GM12892 (cell line): ENCODE results near the gene RPS6KA1.

ENCODE experiments used
- POLR2A ChIP-seq: IDR thresholded peaks from 2 replicates; pipeline ENCODE4 v1.6.1; 2011; ENCODE audit warnings: low read depth, low read length, control low read depth
- TAF1 ChIP-seq: IDR thresholded peaks from 2 replicates; pipeline ENCODE4 v1.6.1; 2011; ENCODE audit warnings: low read depth, mild to moderate bottlenecking, control low read depth, low read length, borderline replicate concordance

- no peak for TF ChIP-seq POLR2A
- no peak for TF ChIP-seq TAF1
Measured at GRCh38 chr1:26574018-26574417, 44.5 kb downstream of the RPS6KA1 start.
